Uterus (tissue), 4 donors: ENCODE data around the gene WEE1. TPM values are rescaled to one million over a fixed set of nuclear protein-coding genes. Genes with fewer than 3 reads are reported as not detected.

Experiments used
- DNase-seq, 2 donors: peaks; one replicate each; pipeline ENCODE4 v3.0.0-alpha.2; 2019 to 2020
- H3K27ac ChIP-seq, 2 donors: fragments of 200-600 bp; sonication (generic); 1 replicate in 1 of 2; 2 replicates in 1 of 2; pipeline ENCODE4 v1.5.1; 2016 to 2018
- H3K27me3 ChIP-seq, 2 donors: fragments of 200-600 bp; sonication (generic); one replicate each; pipeline ENCODE4 v1.5.1; 2018 to 2019; ENCODE audit warnings: control low read depth in 1 of 2
- H3K36me3 ChIP-seq, 2 donors: fragments of 200-600 bp; sonication (generic); one replicate each; pipeline ENCODE4 v1.5.1; 2019; ENCODE audit warnings: control low read depth in 1 of 2
- H3K4me1 ChIP-seq, 2 donors: fragments of 200-600 bp; sonication (generic); one replicate each; pipeline ENCODE4 v1.5.1; 2018 to 2019; ENCODE audit warnings: control low read depth in 1 of 2
- H3K4me3 ChIP-seq, 2 donors: fragments of 200-600 bp; sonication (generic); 1 replicate in 1 of 2; 2 replicates in 1 of 2; pipeline ENCODE4 v1.5.1; 2018 to 2019; ENCODE audit warnings: mild to moderate bottlenecking in 1 of 2
- H3K9me3 ChIP-seq, 2 donors: fragments of 200-600 bp; sonication (generic); one replicate each; pipeline ENCODE4 v1.5.1; 2019; ENCODE audit warnings: control low read depth in 1 of 2
- POLR2A ChIP-seq, 2 donors: fragments of 450-650 bp; IDR thresholded peaks; one replicate each; pipeline ENCODE4 v1.6.1; 2016; ENCODE audit warnings: antibody characterized with exemption in 2 of 2, mild to moderate bottlenecking in 1 of 2, moderate library complexity in 1 of 2
- intact Hi-C: fragments of 100-400 bp; cut with DNase I; formaldehyde crosslinking; loops from one replicate; pipeline ENCODE4 v1.15.1; 2023; ENCODE audit warnings: low total_unique reads
- total RNA-seq, 4 donors: library from RNA; depleted of rRNA in 3 of 4; stranded (reverse); fragments of >200 nt in 3 of 4; gene quantifications; one replicate each; pipeline versions ENCODE4 v1.1.0 to v1.2.4, GENCODE V29; 2014 to 2023
- TF ChIP-seq, protein P1 (sequence below), 4 experiments: fragments of 200-600 bp in 2 of 4; fragments of 450-650 bp in 2 of 4; sonication (generic) in 2 of 4; IDR thresholded peaks; one replicate each; pipeline ENCODE4 v1.5.1; 2016 to 2019; ENCODE audit warnings: antibody characterized with exemption in 4 of 4, mild to moderate bottlenecking in 2 of 4, moderate library complexity in 1 of 4
- donor health status: DM: yes; HTN: yes; CAD: no.

Gene WEE1
- 100 to 1,000 TPM in 1 of 4 donors, 10 to 100 TPM in 3; 30.0 to 105 (median 60.0) TPM for total RNA-seq

- H3K36me3 ChIP-seq: no peaks in the 10 kb centered on the region
- intact Hi-C loops: no loop called here
- TF ChIP-seq POLR2A (IDR thresholded peaks at IDR 0.05): peak; percentile 91 to 98
- TF ChIP-seq, protein P1, sequence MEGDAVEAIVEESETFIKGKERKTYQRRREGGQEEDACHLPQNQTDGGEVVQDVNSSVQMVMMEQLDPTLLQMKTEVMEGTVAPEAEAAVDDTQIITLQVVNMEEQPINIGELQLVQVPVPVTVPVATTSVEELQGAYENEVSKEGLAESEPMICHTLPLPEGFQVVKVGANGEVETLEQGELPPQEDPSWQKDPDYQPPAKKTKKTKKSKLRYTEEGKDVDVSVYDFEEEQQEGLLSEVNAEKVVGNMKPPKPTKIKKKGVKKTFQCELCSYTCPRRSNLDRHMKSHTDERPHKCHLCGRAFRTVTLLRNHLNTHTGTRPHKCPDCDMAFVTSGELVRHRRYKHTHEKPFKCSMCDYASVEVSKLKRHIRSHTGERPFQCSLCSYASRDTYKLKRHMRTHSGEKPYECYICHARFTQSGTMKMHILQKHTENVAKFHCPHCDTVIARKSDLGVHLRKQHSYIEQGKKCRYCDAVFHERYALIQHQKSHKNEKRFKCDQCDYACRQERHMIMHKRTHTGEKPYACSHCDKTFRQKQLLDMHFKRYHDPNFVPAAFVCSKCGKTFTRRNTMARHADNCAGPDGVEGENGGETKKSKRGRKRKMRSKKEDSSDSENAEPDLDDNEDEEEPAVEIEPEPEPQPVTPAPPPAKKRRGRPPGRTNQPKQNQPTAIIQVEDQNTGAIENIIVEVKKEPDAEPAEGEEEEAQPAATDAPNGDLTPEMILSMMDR (IDR thresholded peaks at IDR 0.05): peak in 1 of 4 experiments; percentile 12
- no peaks in the 10 kb centered on the region for H3K4me1 ChIP-seq
- H3K27ac ChIP-seq: peak within 1 kb of the TSS; percentile 97 to 99
- peak; percentile 98 to 100 for DNase-seq
- H3K9me3 ChIP-seq: no peaks in the 10 kb centered on the region
- peak within 1 kb of the TSS; percentile 83 to 88 for H3K4me3 ChIP-seq
- no peaks in the 10 kb centered on the region for H3K27me3 ChIP-seq
Measured at GRCh38 chr11:9573052-9573774, at the start of gene WEE1. TSS of gene WEE1 (plus strand) at chr11:9573670. CDS start at chr11:9573934, 264 bp downstream.

GRCh38 chr11:9524001-9524400 lies 49.5 kb upstream of the WEE1 start:
- intact Hi-C loops: no loop called here
- no peak for DNase-seq

GRCh38 chr11:9525116-9525515 lies 48.4 kb upstream of the WEE1 start:
- no peak overlapping the region for H3K4me3 ChIP-seq
- TF ChIP-seq, protein P1 (IDR thresholded peaks at IDR 0.05): no peak
- TF ChIP-seq POLR2A (IDR thresholded peaks at IDR 0.05): no peak
- no peak for DNase-seq
- H3K27me3 ChIP-seq: no peaks in the 10 kb centered on the region
- H3K27ac ChIP-seq: no peak overlapping the region
- intact Hi-C loops: no loop called here
- H3K4me1 ChIP-seq: peaks cover 7 to 12% of the 10 kb centered on the region in 2 donors
- H3K9me3 ChIP-seq: no peaks in the 10 kb centered on the region
- H3K36me3 ChIP-seq: no peaks in the 10 kb centered on the region

More at GRCh38 chr11:9524001-9524400, 49.5 kb upstream of the WEE1 start:
- Histone ChIP-seq H3K4me1 (peaks cover 0 to 6% of the 10 kb centered on the region in 2 donors), H3K27ac (no peak overlapping the region), H3K4me3 (no peak overlapping the region), H3K27me3 (no peaks in the 10 kb centered on the region), H3K9me3 (no peaks in the 10 kb centered on the region), H3K36me3 (no peaks in the 10 kb centered on the region)
- TF ChIP-seq POLR2A (IDR thresholded peaks at IDR 0.05): no peak
- TF ChIP-seq, protein P1 (IDR thresholded peaks at IDR 0.05): no peak

DNA sequence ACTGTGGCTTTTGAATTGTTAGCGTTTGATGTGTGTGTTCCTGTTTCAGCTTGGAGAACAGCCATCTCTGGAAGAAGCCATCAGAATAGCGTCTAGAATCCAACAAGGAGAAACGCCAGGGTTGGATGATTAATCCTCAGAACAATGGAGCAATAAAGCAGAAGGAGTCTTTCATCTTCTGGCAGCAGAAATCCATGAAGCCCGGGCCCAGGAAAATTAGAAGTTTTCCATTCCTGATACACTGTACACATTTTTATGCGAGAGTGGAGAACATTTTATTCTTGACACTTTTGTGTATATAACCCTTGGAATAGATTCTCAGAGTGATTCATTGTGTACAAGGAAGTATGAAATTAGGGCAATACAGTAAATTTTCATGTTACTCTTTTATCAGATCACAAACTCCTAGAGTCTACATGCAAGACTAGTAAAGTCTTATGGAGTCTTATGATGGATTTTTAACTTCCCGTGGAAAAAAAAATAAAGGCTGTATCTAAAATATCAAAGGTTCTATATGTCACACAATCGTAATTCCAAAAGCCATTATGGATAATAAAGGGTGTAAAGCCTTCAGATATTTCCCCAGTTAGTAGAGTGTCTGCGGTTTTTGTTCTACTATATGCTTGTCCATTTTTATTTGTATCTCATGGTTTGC lies 45.9 kb upstream of the WEE1 start:
- intact Hi-C loops: no loop called here
- H3K36me3 ChIP-seq: no peaks in the 10 kb centered on the region
- peak overlapping the region; percentile 76 to 80 for H3K27ac ChIP-seq
- no peaks in the 10 kb centered on the region for H3K27me3 ChIP-seq
- H3K4me3 ChIP-seq: no peak overlapping the region
- H3K4me1 ChIP-seq: peaks cover 7 to 12% of the 10 kb centered on the region in 2 donors
- H3K9me3 ChIP-seq: no peaks in the 10 kb centered on the region
- TF ChIP-seq, protein P1 (IDR thresholded peaks at IDR 0.05): no peak
- TF ChIP-seq POLR2A (IDR thresholded peaks at IDR 0.05): no peak
- DNase-seq: peak; percentile 43 to 70

DNA sequence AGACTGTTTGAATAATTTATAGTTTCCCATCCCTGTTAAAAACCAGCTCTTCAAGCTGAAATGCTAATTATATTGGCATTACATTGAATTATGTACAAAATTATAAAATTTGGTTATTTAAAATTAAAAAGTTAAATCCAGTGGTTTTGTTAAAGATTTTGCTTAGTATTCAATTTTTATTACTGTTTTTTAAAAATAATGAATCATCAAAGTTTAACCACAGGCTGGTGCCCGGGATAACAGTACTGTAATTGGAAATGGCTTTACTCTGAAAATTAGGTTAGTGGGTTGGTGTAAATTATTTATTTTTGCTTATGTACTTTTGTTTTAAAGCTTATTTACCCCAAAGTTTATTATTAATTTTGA lies 45.4 kb upstream of the WEE1 start:
- no peaks in the 10 kb centered on the region for H3K9me3 ChIP-seq
- H3K4me1 ChIP-seq: peaks cover 7 to 12% of the 10 kb centered on the region in 2 donors
- no peak for TF ChIP-seq POLR2A (IDR thresholded peaks at IDR 0.05)
- TF ChIP-seq, protein P1 (IDR thresholded peaks at IDR 0.05): no peak
- no peaks in the 10 kb centered on the region for H3K27me3 ChIP-seq
- intact Hi-C loops: no loop called here
- no peaks in the 10 kb centered on the region for H3K36me3 ChIP-seq
- DNase-seq: no peak
- H3K27ac ChIP-seq: peak overlapping the region; percentile 76 to 80
- H3K4me3 ChIP-seq: no peak overlapping the region
